ENCODE results near the gene HIVEP1. TPM values are rescaled to one million over a fixed set of nuclear protein-coding genes. Genes with fewer than 3 reads are reported as not detected.

Gene HIVEP1
- total and polyA plus RNA-seq, 2 of the 13 experiments (the other 11 are each of a cell fraction or from before 2014, with no cell fraction given), result 7.4 to 9.9 TPM

DNA sequence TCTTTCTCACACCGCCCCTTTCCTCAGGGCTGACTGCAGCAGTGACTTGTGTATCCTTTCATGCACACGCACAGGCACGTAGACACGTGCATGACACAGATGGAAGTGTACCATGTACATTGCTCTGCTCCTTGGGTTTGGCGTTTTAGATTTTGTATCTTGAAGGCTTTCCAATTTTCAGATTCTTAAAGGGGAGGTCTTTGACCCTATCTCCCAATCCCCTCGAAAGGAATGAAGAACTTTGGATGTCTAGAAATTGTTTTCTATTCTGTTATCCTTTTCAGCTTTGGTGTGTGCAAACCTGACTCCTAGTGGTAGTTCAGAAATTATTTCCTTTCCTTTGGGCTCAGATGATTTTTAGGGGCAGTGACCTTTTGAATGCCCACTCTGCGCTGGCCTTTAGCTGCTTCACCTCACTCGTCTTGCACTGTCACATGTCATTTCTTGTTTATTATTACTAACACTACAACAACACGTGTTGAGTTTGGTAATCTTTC lies 63.0 kb downstream of the HIVEP1 start (continued):
- TF ChIP-seq, protein P1, sequence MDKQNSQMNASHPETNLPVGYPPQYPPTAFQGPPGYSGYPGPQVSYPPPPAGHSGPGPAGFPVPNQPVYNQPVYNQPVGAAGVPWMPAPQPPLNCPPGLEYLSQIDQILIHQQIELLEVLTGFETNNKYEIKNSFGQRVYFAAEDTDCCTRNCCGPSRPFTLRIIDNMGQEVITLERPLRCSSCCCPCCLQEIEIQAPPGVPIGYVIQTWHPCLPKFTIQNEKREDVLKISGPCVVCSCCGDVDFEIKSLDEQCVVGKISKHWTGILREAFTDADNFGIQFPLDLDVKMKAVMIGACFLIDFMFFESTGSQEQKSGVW (CRISPR knock-in tag; IDR thresholded peaks at IDR 0.05; ENCODE audit: borderline replicate concordance), result no peak
- TF ChIP-seq NR2C2 (CRISPR knock-in tag; IDR thresholded peaks at IDR 0.05; ENCODE audit: borderline replicate concordance) (no peak), BRCA1 (CRISPR knock-in tag; IDR thresholded peaks at IDR 0.05) (no peak), TP53 (CRISPR knock-in tag; conservative IDR thresholded peaks at IDR 0.05) (no peak), ZNF326 (CRISPR knock-in tag; IDR thresholded peaks at IDR 0.05; ENCODE audit: borderline replicate concordance) (no peak), ZNF232 (CRISPR knock-in tag; IDR thresholded peaks at IDR 0.05; ENCODE audit: borderline replicate concordance) (no peak), ZNF350 (CRISPR knock-in tag; IDR thresholded peaks at IDR 0.05; ENCODE audit: borderline replicate concordance, low read depth) (no peak), ZBTB1 (CRISPR knock-in tag; IDR thresholded peaks at IDR 0.05; ENCODE audit: borderline replicate concordance) (no peak), ZNF251 (CRISPR knock-in tag; IDR thresholded peaks at IDR 0.05) (no peak), PHF8 (CRISPR knock-in tag; IDR thresholded peaks at IDR 0.05) (no peak), NR2F6 (IDR thresholded peaks at IDR 0.05) (0 out of 2 replicates have a peak, but pooled peaks have one; percentile 18), NR2F6 (CRISPR knock-in tag; IDR thresholded peaks at IDR 0.05) (no peak), STAG1 (CRISPR knock-in tag; IDR thresholded peaks at IDR 0.05) (peak; percentile 78), ZKSCAN1 (IDR thresholded peaks at IDR 0.05; ENCODE audit: low read length) (no peak), SAFB2 (CRISPR knock-in tag; IDR thresholded peaks at IDR 0.05; ENCODE audit: borderline replicate concordance, low read depth) (no peak), MATR3 (CRISPR knock-in tag; IDR thresholded peaks at IDR 0.05) (no peak), THYN1 (CRISPR knock-in tag; IDR thresholded peaks at IDR 0.05; ENCODE audit: borderline replicate concordance, low read depth) (no peak)
- TF ChIP-seq, protein P2, sequence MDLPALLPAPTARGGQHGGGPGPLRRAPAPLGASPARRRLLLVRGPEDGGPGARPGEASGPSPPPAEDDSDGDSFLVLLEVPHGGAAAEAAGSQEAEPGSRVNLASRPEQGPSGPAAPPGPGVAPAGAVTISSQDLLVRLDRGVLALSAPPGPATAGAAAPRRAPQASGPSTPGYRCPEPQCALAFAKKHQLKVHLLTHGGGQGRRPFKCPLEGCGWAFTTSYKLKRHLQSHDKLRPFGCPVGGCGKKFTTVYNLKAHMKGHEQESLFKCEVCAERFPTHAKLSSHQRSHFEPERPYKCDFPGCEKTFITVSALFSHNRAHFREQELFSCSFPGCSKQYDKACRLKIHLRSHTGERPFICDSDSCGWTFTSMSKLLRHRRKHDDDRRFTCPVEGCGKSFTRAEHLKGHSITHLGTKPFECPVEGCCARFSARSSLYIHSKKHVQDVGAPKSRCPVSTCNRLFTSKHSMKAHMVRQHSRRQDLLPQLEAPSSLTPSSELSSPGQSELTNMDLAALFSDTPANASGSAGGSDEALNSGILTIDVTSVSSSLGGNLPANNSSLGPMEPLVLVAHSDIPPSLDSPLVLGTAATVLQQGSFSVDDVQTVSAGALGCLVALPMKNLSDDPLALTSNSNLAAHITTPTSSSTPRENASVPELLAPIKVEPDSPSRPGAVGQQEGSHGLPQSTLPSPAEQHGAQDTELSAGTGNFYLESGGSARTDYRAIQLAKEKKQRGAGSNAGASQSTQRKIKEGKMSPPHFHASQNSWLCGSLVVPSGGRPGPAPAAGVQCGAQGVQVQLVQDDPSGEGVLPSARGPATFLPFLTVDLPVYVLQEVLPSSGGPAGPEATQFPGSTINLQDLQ (CRISPR knock-in tag; IDR thresholded peaks at IDR 0.05), result no peak
- TF ChIP-seq, protein P3, sequence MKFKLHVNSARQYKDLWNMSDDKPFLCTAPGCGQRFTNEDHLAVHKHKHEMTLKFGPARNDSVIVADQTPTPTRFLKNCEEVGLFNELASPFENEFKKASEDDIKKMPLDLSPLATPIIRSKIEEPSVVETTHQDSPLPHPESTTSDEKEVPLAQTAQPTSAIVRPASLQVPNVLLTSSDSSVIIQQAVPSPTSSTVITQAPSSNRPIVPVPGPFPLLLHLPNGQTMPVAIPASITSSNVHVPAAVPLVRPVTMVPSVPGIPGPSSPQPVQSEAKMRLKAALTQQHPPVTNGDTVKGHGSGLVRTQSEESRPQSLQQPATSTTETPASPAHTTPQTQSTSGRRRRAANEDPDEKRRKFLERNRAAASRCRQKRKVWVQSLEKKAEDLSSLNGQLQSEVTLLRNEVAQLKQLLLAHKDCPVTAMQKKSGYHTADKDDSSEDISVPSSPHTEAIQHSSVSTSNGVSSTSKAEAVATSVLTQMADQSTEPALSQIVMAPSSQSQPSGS (CRISPR knock-in tag; IDR thresholded peaks at IDR 0.05), result no peak

All from HepG2 (cell line).